Activated CD8-positive, alpha-beta memory T cell treated with anti-CD3 and anti-CD28 coated beads for 4 hours (primary cell): ENCODE data around the gene CSNK2B.

Source experiments
- DNase-seq, 2 donors: peaks; one replicate each; pipeline ENCODE4 v3.0.0-alpha.2; 2020; ENCODE audit warnings: low read depth in 2 of 2

Gene CSNK2B

GRCh38 chr6:31711233-31711632 lies 45.4 kb downstream of the CSNK2B start:
- DNase-seq = no peak

GRCh38 chr6:31712296-31712695 lies 46.4 kb downstream of the CSNK2B start:
- DNase-seq = no peak

- DNase-seq = no peak
Measured at GRCh38 chr6:31713465-31713864, 47.6 kb downstream of the CSNK2B start.

DNA sequence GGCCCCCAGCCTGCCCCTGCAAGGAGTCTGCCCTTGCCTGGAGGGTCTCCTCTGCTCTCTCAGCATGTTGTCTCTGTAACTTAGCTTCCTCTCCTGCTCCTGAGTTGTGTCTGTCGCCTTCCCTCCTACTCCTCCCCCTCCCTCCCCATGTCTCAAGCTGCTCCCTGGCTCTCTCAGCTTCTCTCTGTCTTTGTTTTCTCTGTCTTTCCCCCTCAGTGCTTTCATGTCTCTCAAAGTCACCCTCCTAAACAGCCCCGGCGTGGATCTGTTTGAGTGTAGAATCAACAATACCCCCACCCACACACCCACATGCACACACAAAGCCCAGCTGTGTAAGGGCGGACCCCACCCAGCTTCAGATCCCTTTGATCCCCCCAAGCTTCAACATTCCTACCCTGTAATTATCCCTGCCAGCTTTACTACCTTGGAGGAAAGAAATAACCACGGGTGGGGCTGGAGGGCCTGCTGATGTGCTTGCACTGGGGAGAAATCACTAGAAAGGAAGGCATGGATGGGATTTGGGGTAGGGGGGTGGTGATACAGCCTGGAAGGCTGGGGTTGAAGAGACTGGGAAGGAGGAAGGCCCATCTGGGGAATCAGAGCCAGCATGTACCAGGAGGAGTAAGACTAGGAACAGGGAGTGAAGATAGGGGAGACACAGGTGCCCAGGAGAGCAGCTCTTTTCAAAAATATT lies 48.3 kb downstream of the CSNK2B start:
- DNase-seq = no peak

- DNase-seq = no peak
Measured at GRCh38 chr6:31715022-31715958, 49.4 kb downstream of the CSNK2B start, which contains the start of gene LY6G6D. Gene LY6G6D, plus strand, starts transcription at chr6:31715348. Its CDS starts 8 bp downstream, at chr6:31715356.

DNA sequence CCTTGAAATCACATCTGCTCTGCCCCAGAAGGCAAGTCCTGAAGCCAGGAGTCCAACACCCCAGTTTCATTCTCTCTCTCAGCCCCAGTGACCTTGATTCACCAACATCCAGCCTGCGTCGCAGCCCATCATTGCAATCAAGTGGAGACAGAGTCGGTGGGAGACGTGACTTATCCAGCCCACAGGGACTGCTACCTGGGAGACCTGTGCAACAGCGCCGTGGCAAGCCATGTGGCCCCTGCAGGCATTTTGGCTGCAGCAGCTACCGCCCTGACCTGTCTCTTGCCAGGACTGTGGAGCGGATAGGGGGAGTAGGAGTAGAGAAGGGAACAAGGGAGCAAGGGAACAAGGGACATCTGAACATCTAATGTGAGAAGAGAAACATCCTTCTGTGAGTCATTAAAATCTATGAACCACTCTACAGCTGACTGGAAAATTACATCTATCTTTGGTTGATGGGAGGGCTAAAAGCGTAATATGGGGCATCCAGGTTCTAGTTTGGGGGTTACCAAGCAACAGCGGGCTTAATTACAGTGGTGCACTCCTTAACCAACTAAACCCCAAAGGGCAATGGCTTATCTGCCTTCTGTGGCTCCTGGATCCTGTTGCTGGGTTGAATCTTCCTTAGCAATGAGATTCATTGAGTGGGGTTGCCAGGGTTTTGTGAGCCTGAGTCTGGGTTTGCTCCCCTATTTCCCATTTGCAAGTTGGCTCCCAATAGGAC lies 51.8 kb downstream of the CSNK2B start:
- no peak for DNase-seq

- DNase-seq = no peak
Measured at GRCh38 chr6:31718265-31718664, 52.4 kb downstream of the CSNK2B start.

DNA sequence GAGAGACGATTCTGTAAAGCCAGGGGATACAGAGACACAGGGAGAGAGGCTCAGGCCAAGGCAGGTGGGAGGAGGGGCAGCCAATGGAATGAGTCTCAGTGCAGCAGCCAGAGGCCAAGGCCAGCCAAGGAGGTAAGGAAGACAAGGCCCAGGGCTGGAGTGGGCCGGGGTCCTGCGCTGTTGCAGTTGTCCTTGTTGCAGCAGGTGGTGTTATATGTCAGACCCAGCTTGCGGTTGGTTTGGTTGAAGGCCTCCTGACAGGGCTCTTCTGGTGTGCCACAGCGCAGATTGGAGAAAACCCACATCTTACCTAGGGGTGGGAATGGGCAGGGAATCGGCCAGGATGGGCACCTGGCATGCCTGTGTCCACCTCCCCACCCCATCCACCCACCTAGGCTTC lies 53.1 kb downstream of the CSNK2B start:
- DNase-seq = no peak
